DOHH2 (cell line): ENCODE results near the gene PIK3CG.

Source experiments
- EZH2phosphoT487 ChIP-seq: fragments of 200-600 bp; sonication (generic); IDR thresholded peaks from 2 replicates; pipeline ENCODE4 v1.6.1; 2017; ENCODE audit warnings: borderline replicate concordance, mild to moderate bottlenecking, antibody characterized with exemption, low read length, moderate library complexity, mixed read lengths
- TF ChIP-seq, protein P1 (sequence below): fragments of 200-600 bp; sonication (generic); IDR thresholded peaks from one replicate; pipeline ENCODE4 v1.5.1; 2014; ENCODE audit warnings: antibody characterized with exemption, mild to moderate bottlenecking, low read depth, low read length; ENCODE audit not compliant: poor library complexity, severe bottlenecking

DNA sequence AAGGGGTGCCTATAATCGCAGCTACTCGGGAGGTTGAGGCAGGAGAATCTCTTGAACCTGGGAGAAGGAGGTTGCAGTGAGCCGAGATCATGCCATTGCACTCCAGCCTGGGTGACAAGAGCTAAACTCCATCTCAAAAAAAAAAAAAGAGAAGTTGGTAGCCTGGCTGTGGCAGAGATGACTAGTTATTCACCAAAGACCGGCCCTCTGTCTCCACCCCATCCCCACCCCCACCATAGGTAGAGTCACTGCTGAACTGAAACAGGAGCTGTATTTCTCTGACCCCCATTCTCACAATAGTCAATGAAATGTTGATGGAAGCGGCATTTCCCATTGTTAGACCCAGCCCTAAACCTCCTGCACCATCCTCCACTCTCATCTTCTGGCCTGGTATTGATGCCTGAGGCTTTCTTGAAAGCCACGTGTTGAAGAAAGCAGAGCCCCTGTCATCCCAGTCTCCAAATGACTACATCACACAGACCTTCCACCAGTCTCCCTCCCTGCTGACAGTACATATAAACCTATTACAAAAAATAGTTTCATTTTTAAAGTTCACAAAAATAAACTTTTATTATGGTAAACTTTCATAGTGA, 9.4 kb upstream of the PIK3CG start:
- TF ChIP-seq, protein P1, sequence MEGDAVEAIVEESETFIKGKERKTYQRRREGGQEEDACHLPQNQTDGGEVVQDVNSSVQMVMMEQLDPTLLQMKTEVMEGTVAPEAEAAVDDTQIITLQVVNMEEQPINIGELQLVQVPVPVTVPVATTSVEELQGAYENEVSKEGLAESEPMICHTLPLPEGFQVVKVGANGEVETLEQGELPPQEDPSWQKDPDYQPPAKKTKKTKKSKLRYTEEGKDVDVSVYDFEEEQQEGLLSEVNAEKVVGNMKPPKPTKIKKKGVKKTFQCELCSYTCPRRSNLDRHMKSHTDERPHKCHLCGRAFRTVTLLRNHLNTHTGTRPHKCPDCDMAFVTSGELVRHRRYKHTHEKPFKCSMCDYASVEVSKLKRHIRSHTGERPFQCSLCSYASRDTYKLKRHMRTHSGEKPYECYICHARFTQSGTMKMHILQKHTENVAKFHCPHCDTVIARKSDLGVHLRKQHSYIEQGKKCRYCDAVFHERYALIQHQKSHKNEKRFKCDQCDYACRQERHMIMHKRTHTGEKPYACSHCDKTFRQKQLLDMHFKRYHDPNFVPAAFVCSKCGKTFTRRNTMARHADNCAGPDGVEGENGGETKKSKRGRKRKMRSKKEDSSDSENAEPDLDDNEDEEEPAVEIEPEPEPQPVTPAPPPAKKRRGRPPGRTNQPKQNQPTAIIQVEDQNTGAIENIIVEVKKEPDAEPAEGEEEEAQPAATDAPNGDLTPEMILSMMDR: no peak
- TF ChIP-seq EZH2phosphoT487: no peak
